GM12878 (cell line): Measurements from ENCODE around the gene UTF1. TPM values are rescaled to one million over a fixed set of nuclear protein-coding genes. Genes with fewer than 3 reads are reported as not detected.

Experiments used
- BHLHE40 ChIP-seq, 2 experiments: fragments of 450-650 bp in 1 of 2; IDR thresholded peaks; 2 replicates each; pipeline ENCODE4 v1.6.1; 2011 to 2017; ENCODE audit warnings: low read depth in 2 of 2, borderline replicate concordance in 1 of 2, improper control_type of control experiment in 1 of 2, low read length in 1 of 2, mild to moderate bottlenecking in 1 of 2
- NFYA ChIP-seq: IDR thresholded peaks from 2 replicates; pipeline ENCODE4 v1.6.1; 2011; ENCODE audit warnings: low read depth, mild to moderate bottlenecking, low read length, improper control_type of control experiment, borderline replicate concordance
- TBL1XR1 ChIP-seq: IDR thresholded peaks from 2 replicates; pipeline ENCODE4 v1.6.1; 2012; ENCODE audit warnings: low read depth, low read length, improper control_type of control experiment
- USF1 ChIP-seq: IDR thresholded peaks from 2 replicates; pipeline ENCODE4 v1.6.1; 2011; ENCODE audit warnings: borderline replicate concordance, low read depth, mild to moderate bottlenecking, moderate library complexity, mixed read lengths, low read length; ENCODE audit not compliant: insufficient read depth; ENCODE audit errors: extremely low read length
- ZBTB11 ChIP-seq: fragments of 450-650 bp; formaldehyde crosslinking; IDR thresholded peaks from 2 replicates; pipeline ENCODE4 v1.5.0; 2022; ENCODE audit warnings: mild to moderate bottlenecking, missing genetic modification characterization
- polyA plus RNA-seq, 11 experiments: library from polyadenylated mRNA; depleted of rRNA in 4 of 11; unstranded in 6 of 11; stranded (reverse) in 5 of 11; fragments of >200 nt; fragmentation: Nextera tagmentation in 4 of 11; fragmentation: Illumina TruSeq in 1 of 11; extraction: Ambion mirVana in 4 of 11; extraction: Trizol in 1 of 11; gene quantifications; 1 replicate in 1 of 11; 2 replicates in 10 of 11; pipeline versions ENCODE4 v1.2.1 to v1.2.3, GENCODE V29; 2011 to 2016; ENCODE audit warnings: inconsistent platforms in 2 of 11, missing spikeins in 2 of 11, low read depth in 1 of 11
- total RNA-seq, 4 experiments: library from RNA; depleted of rRNA in 3 of 4; stranded (reverse); fragments of >200 nt in 3 of 4; fragmentation: Illumina TruSeq in 1 of 4; extraction: Trizol in 1 of 4; gene quantifications; 2 replicates each; pipeline versions ENCODE4 v1.2.1 to v1.2.3, GENCODE V29; 2013 to 2021
- TF ChIP-seq, protein P1 (sequence below): IDR thresholded peaks from 2 replicates; pipeline ENCODE4 v1.6.1; 2012; ENCODE audit warnings: low read depth, low read length, improper control_type of control experiment
- TF ChIP-seq, protein P2 (sequence below): fragments of 450-650 bp; IDR thresholded peaks from 2 replicates; pipeline ENCODE4 v1.6.1; 2016; ENCODE audit warnings: mild to moderate bottlenecking, moderate library complexity, borderline replicate concordance
- TF ChIP-seq, protein P3 (sequence below): fragments of 450-650 bp; IDR thresholded peaks from 2 replicates; pipeline ENCODE4 v1.6.1; 2014; ENCODE audit warnings: mild to moderate bottlenecking

UTF1 gene
- total and polyA plus RNA-seq, 10 of the 15 experiments (the other 5 are each of a cell fraction or from before 2014, with no cell fraction given), result not detected

DNA sequence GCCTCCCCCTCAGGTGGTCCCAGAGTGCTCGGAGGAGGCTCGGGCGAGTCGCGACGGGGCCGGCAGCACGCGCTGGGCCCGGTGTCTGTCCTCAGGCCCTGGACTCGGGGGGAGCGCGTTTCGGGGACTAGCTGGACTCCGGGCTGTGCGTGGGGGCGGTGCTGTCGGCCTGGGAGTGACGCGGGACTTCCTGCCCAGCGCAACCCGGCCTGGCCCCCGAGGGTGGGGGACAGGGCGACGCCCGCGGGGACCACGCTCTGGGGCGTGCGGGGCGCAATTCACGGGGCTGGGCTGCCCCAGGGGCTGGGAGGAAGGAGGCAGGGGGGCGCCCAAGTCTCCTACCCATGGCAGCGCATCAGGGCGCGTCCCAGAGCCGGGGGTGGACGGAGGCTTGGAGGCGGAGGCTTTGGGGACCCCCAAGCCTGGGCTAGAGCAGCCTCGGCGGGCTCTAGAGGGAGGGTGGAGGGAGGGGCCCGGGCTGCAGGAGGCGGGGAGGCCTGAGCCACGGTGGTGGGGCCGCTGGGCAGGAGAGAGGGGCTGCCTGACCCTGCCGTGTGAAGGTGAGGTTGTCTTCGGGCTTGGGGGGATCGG lies 5.3 kb downstream of the UTF1 start (continued):
- TF ChIP-seq ZBTB11 (no peak), BHLHE40 (IDR thresholded peaks at IDR 0.05; ENCODE audit: borderline replicate concordance in 1 of 2, low read depth in 2 of 2, low read length in 1 of 2) (no peak), TBL1XR1 (no peak), USF1 (no peak), NFYA (no peak)
- TF ChIP-seq, protein P1, sequence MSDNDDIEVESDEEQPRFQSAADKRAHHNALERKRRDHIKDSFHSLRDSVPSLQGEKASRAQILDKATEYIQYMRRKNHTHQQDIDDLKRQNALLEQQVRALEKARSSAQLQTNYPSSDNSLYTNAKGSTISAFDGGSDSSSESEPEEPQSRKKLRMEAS, result no peak
- TF ChIP-seq, protein P2, sequence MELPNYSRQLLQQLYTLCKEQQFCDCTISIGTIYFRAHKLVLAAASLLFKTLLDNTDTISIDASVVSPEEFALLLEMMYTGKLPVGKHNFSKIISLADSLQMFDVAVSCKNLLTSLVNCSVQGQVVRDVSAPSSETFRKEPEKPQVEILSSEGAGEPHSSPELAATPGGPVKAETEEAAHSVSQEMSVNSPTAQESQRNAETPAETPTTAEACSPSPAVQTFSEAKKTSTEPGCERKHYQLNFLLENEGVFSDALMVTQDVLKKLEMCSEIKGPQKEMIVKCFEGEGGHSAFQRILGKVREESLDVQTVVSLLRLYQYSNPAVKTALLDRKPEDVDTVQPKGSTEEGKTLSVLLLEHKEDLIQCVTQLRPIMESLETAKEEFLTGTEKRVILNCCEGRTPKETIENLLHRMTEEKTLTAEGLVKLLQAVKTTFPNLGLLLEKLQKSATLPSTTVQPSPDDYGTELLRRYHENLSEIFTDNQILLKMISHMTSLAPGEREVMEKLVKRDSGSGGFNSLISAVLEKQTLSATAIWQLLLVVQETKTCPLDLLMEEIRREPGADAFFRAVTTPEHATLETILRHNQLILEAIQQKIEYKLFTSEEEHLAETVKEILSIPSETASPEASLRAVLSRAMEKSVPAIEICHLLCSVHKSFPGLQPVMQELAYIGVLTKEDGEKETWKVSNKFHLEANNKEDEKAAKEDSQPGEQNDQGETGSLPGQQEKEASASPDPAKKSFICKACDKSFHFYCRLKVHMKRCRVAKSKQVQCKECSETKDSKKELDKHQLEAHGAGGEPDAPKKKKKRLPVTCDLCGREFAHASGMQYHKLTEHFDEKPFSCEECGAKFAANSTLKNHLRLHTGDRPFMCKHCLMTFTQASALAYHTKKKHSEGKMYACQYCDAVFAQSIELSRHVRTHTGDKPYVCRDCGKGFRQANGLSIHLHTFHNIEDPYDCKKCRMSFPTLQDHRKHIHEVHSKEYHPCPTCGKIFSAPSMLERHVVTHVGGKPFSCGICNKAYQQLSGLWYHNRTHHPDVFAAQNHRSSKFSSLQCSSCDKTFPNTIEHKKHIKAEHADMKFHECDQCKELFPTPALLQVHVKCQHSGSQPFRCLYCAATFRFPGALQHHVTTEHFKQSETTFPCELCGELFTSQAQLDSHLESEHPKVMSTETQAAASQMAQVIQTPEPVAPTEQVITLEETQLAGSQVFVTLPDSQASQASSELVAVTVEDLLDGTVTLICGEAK, result no peak
- TF ChIP-seq, protein P3, sequence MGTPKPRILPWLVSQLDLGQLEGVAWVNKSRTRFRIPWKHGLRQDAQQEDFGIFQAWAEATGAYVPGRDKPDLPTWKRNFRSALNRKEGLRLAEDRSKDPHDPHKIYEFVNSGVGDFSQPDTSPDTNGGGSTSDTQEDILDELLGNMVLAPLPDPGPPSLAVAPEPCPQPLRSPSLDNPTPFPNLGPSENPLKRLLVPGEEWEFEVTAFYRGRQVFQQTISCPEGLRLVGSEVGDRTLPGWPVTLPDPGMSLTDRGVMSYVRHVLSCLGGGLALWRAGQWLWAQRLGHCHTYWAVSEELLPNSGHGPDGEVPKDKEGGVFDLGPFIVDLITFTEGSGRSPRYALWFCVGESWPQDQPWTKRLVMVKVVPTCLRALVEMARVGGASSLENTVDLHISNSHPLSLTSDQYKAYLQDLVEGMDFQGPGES, result no peak
